Hepatic stellate cell (primary cell): ENCODE data around the gene FSCN2.
"Not testable (repeated sequence)": the region's sequence is repeated elsewhere in the genome, so short reads cannot be mapped to it uniquely, and the experiment has no call there.

Experiments
- DNase-seq: peaks from one replicate; pipeline ENCODE4 v3.0.0; 2011; ENCODE audit warnings: low spot score

Gene FSCN2

DNA sequence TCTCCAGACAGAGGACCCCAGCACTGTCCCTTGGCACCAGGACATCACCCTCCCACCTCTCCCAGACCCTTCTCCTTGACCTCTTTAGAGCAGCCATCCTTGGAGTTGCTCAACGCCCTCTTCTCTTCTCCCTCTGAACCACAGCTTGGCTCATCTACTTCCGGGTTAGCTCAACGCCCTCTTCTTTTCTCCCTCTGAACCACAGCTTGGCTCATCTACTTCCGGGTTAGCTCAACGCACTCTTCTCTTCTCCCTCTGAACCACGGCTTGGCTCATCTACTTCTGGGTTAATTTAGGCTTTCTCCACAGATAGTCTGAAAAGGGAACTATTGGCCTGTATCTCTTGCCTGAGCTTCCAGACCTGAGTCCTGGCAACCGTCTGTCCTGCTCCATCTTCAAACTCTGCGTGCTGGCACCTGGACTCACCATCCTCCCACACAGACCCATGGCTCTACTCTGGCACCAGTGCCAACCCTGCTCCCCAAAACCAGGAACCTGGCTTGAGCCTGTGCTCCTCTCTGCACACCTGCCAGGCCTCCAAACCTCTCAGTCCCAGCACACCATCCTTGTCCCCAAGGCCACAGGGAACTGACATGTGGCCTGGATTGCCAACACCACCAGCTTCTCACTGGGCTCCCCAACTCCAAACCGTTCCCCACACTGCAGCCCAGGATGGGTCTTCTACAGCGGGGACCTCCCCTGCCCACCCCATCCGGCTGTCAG lies 49.3 kb downstream of the FSCN2 start:
- no peak for DNase-seq

DNA sequence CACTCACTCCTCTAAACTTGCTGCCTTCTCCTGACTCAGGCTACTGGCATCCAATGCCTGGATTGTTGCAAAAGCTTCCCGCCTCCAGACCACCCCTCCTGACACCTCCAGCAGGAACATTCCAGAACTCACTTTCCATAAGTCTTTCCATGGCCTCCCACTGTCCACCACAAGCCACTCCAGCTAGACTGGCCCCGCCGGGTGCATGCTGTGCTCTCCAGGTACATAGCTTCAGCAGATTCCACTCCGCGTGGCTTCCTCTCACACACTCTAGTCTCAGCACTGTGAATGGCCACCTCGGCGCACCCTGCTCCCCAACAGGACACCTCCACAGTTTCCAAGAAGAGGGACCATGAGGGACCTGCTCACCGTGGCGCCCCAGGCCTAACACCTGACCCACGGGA lies 49.9 kb downstream of the FSCN2 start:
- DNase-seq = no peak

DNA sequence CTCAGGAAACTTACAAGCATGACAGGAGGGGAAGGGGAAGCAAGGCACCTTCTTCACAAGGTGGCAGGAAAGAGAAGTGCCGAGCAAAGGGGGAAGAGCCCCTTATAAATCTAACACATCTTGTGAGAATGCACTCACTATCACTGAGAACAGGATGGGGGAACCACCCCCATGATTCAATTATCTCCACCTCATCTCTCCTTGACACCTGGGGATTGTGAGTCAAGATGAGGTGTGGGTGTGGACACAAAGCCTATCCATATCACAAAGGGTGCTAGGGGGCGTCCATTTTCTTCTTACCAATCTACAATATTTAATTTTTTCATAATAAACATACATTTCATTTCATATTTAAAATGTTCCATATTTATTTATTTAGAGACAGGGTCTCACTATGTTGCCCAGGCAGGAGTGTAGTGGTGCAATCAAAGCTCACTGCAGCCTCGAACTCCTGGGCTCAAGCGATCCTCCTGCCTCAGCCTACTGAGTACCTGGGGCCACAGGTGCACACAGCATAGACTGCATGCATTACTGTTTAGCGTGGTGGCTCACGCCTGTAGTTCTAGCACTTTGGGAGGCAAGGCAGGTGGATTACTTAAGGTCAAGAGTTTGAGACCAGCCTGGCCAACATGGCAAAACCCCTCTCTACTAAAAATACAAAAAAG lies 50.5 kb downstream of the FSCN2 start:
- no peak for DNase-seq

DNA sequence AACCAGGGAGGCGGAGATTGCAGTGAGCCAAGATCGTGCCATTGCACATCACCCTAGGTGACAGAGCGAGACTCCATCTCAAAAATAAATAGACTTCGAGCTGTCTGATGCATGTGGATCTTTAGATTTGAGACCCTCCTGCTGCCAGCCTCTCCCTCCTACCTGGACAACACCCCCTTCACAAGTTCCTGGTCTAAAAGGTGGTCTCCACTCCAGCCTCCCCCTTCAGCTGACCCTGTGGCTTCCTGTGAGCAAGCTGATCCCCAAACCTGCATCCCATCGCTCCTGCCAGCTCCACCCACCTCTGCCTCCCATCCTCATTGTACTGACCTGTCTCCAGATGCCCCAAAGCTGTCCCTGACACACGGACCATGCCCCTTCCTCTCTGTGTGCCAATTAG lies 51.1 kb downstream of the FSCN2 start:
- no peak for DNase-seq

DNA sequence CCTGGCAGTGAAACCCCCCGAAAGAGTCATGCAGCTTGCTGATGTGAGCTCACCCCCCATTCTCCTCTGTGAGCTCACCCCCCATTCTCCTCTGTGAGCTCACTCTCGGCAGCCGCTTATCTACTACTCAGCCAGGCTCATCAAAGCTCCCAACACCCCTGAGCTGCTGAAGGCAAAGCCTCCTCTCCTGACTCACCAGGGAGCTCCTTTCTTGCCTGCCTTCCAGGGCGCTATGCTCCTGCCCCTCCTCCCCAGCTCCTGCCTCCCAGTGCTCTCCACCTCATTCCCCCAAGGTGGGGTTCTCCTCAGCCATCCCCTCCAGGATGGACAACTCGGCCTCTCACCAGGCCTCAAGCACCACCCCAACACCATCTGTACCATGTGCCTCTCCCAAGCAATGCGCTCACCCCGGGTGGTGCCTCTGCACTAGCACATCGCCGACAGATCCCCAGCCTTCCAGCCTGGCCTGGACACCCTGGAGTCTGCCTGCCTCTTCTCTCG lies 51.7 kb downstream of the FSCN2 start:
- no peak for DNase-seq

DNA sequence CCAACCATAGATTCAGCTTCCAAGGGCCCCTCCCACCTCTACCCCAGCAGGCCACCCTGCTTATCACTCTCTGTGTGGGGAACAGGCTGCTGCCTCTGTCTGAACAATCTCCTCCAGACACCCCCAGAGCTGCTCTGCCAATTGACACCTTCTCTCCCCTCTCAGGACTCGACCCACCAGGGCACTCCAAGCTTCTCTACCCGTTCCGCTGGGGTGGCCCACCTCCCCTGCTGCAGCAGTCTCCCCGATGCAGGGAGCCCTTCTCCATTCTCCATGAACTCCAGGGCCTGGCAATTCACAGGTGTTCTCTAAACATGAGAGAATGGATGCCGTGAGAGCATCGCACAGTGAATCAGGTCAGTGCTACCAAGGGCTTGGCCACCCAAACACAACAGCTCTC lies 52.3 kb downstream of the FSCN2 start:
- no peak for DNase-seq

DNA sequence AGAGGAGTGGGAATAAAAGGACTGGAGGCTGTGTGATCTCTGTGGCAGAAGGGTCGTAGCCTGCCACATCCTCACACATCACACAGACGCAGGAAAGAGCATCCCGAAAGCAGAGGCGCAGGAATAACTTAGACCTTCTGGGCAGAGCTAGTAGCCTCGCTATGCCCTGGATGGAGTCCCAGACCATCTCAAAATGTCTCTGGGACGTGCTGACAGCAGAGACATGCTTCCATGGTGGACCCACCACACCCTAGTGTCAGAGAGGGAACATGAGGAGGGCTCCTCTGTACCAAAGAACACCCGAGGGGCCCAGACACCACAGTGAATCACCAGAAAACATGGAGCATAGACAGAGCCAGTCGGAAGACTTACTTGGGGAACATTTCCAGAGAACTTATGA lies 53.6 kb downstream of the FSCN2 start:
- DNase-seq = no peak

DNA sequence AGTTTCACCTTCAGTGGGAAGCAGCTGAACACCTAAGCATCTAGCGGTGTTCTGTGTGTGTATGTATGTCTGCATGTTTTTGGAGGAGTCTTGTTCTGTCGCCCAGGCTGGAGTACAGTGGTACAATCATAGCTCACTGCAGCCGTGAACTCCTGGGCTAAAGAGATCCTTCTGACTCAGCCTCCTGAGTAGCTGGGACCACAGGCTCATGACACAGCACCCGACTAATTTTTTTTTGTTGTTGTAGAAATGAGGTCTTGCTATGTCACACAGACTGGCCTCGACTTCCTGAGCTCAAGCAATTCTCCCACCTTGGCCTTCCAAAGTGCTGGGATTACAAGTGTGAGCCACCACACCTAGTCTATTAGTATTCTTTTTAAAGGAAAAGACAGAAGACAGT lies 54.2 kb downstream of the FSCN2 start:
- no peak for DNase-seq

DNA sequence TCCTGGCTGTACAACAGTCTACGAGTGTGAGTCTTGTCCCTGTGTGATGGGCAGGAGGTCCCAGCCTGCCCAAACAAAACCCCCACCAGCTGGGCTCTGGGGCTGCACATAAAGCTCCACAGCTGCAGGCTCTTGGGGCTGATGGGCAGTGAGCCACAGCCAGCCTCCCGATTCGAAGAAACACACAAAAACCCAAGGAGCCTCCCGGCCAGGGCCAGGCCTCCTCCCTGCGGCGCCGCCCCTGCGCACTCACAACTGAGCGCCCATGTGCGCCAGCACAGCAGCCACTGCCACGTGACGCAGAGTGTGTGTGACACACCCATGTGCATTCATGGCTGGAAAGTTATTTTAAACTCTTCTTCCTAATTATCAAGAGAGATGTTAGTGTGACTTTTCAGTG lies 54.6 kb downstream of the FSCN2 start:
- DNase-seq = no peak

DNA sequence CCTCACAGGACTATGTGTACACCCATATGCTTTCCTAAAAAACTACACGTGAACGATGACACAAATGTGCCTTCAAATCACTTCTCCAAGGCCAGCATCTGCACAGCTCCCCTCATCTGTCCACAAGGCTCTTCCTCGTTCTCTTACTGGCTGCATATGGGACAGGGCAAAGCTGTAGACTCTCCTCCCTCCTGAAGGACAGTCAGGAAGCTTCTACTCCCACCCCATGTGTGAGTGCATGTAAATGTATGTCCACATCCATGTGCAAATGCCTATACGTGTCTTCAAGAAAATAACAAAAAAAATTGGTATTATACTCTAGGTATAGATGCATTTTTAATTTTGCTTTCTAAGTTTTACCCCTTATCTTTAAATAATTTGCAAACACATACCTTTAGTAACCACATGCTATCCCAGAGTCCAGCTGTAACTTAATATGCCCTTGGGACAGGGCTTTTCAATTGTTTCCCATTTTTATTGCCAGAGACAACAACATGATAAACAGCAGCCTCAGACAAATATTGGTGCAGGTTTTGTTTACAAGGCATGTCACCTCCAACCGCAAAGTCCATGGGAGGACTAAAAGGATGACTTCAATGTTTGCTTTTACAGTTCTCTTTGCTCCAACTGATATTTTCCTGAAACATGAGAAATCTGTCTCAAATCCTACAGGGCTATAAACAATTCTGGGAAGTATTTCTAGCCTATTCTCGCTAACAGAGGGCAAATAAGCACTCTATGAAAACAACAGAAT lies 55.6 kb downstream of the FSCN2 start:
- DNase-seq = no peak

DNA sequence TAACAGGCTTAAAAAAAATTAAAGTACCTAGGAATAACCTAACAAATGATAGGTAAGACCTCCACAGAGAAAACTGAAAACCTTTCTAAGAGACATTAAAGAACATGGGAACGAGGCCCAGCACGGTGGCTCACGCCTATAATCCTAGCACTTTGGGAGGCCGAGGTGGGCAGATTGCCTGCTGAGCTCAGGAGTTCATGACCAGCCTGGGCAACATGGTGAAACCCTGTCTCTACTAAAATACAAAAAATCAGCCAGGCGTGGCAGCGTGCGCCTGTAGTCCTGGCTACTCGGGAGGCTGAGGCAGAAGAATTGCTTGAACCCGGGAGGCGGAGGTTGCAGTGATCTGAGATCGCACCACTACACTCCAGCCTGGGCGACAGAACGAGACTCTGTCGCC lies 56.6 kb downstream of the FSCN2 start:
- DNase-seq = not testable (repeated sequence)

DNA sequence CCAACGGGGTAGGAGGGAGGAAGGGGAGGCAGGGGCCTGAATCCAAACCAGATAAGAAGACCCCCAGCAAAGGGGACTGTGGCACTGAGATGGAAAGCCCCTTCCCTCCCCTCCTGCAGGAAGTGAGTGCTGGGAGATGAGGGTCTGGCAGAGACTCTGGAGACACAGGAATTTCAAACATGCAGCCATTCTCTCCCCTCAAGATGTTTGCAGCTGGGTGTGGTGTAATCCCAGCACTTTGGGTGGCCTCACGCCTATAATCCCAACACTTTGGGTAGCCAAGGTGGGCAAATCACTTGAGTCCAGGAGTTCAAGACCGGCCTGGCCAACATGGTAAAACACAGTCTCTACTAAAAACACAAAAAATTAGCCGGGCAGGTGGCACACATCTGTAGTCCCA lies 57.9 kb downstream of the FSCN2 start:
- no peak for DNase-seq
